A673 (cell line): ENCODE measurements around the gene ARPP19. TPM values are rescaled to one million over a fixed set of nuclear protein-coding genes. Genes with fewer than 3 reads are reported as not detected.

Experiments
- BruUV-seq: library from RNA; stranded (reverse); fragments of 400-500 nt; replicated peaks from 2 replicates; lab custom pipeline; 2021; lab: Mats Ljungman, UMichigan
- CTCF ChIA-PET: fragments of 300-600 bp; sonication (Branson Sonifier 250); formaldehyde crosslinking; loops from one replicate; lab custom pipeline; 2022; ENCODE audit warnings: antibody characterized with exemption; lab: Charles Lee
- POLR2A ChIA-PET: fragments of 300-600 bp; sonication (Branson Sonifier 250); formaldehyde crosslinking; loops from one replicate; lab custom pipeline; 2022; ENCODE audit warnings: antibody characterized with exemption; ENCODE audit not compliant: low non-redundant PET; lab: Charles Lee
- DNase-seq: peaks from one replicate; pipeline ENCODE4 v3.0.0-alpha.2; 2015; ENCODE audit warnings: low spot score
- H3K27ac ChIP-seq: fragments of 200-600 bp; sonication (generic); 2 replicates; pipeline ENCODE4 v1.5.1; 2016; ENCODE audit warnings: mixed run types, low read depth, mild to moderate bottlenecking, mixed read lengths, antibody characterized with exemption, low read length; ENCODE audit not compliant: poor library complexity, severe bottlenecking
- H3K27me3 ChIP-seq: fragments of 200-600 bp; sonication (generic); replicated peaks from 2 replicates; pipeline ENCODE4 v1.6.1; 2017; ENCODE audit warnings: mixed run types, low read depth, mild to moderate bottlenecking, mixed read lengths, antibody characterized with exemption, low read length; ENCODE audit not compliant: insufficient read depth, poor library complexity
- H3K36me3 ChIP-seq: fragments of 200-600 bp; sonication (generic); 2 replicates; pipeline ENCODE4 v1.6.1; 2016; ENCODE audit warnings: mixed run types, mild to moderate bottlenecking, mixed read lengths, antibody characterized with exemption, low read length; ENCODE audit not compliant: insufficient read depth, poor library complexity, severe bottlenecking
- H3K4me1 ChIP-seq: fragments of 200-600 bp; sonication (generic); 2 replicates; pipeline ENCODE4 v1.6.1; 2017; ENCODE audit warnings: mixed run types, mild to moderate bottlenecking, mixed read lengths, antibody characterized with exemption, low read length; ENCODE audit not compliant: insufficient read depth, poor library complexity, severe bottlenecking
- H3K4me3 ChIP-seq: fragments of 200-600 bp; sonication (generic); 2 replicates; pipeline ENCODE4 v1.5.1; 2016; ENCODE audit warnings: low read depth, mixed run types, mild to moderate bottlenecking, mixed read lengths, low read length; ENCODE audit not compliant: poor library complexity, severe bottlenecking
- H3K9me3 ChIP-seq: fragments of 200-600 bp; sonication (generic); 2 replicates; pipeline ENCODE4 v1.6.1; 2016; ENCODE audit warnings: mixed run types, low read depth, mild to moderate bottlenecking, mixed read lengths, antibody characterized with exemption, low read length; ENCODE audit not compliant: poor library complexity, severe bottlenecking
- CTCF ChIP-seq: fragments of 300-800, 200-600 bp; sonication (generic); conservative IDR thresholded peaks from 2 replicates; pipeline ENCODE4 v1.5.1; 2017; ENCODE audit warnings: low read depth, mild to moderate bottlenecking, antibody characterized with exemption, low read length, moderate library complexity, mixed read lengths
- EZH2 ChIP-seq: fragments of 200-600 bp; sonication (generic); IDR thresholded peaks from 2 replicates; pipeline ENCODE4 v1.6.1; 2017; ENCODE audit warnings: borderline replicate concordance, low read depth, mild to moderate bottlenecking, mixed read lengths, antibody characterized with exemption, low read length; ENCODE audit not compliant: poor library complexity, severe bottlenecking
- intact Hi-C: fragments of 100-400 bp; cut with micrococcal nuclease; formaldehyde crosslinking; loops from one replicate; pipeline ENCODE4 v1.10.0; 2022; ENCODE audit not compliant: unreplicated experiment
- total RNA-seq: library from RNA; stranded (reverse); gene quantifications from 2 replicates; pipeline ENCODE4 v1.2.3, GENCODE V29; 2021

The ARPP19 gene
- total RNA-seq, 1 experiment from 2014 or later: 186 TPM

GRCh38 chr15:52529940-52530339, 38.9 kb downstream of the ARPP19 start:
- H3K27me3 ChIP-seq: peaks cover 33% of the 10 kb centered on the region
- DNase-seq: no peak
- intact Hi-C loops: loop anchor here (5.0 kb wide), 2 partner anchors 198 to 202 kb away; no protein-coding TSS in a partner anchor
- H3K36me3 ChIP-seq: no peaks in the 10 kb centered on the region
- POLR2A ChIA-PET: no interaction called here
- H3K4me3 ChIP-seq: no peak overlapping the region
- H3K9me3 ChIP-seq: no peaks in the 10 kb centered on the region
- CTCF ChIA-PET: no interaction called here
- peaks cover 4% of the 10 kb centered on the region for H3K4me1 ChIP-seq
- TF ChIP-seq EZH2 (no peak), CTCF (no peak)
- no peak overlapping the region for H3K27ac ChIP-seq
- BruUV-seq: no TSS peak

GRCh38 chr15:52529341-52529924, 39.4 kb downstream of the ARPP19 start:
- peaks cover 4% of the 10 kb centered on the region for H3K4me1 ChIP-seq
- ChIA-PET CTCF (no interaction called here), POLR2A (no interaction called here)
- DNase-seq: no peak
- BruUV-seq: no TSS peak
- H3K27ac ChIP-seq: no peak overlapping the region
- intact Hi-C loops: loop anchor here (5.0 kb wide), 1 partner anchor 197 kb away; no protein-coding TSS in a partner anchor
- H3K36me3 ChIP-seq: no peaks in the 10 kb centered on the region
- TF ChIP-seq EZH2 (no peak), CTCF (no peak)
- H3K9me3 ChIP-seq: no peaks in the 10 kb centered on the region
- H3K27me3 ChIP-seq: peaks cover 33% of the 10 kb centered on the region
- peak overlapping the region; percentile 67 for H3K4me3 ChIP-seq

- Histone ChIP-seq H3K27ac (no peak within 1 kb of the TSS), H3K4me3 (peak within 1 kb of the TSS; percentile 67), H3K9me3 (no peaks in the 10 kb centered on the region), H3K36me3 (no peaks in the 10 kb centered on the region), H3K27me3 (peaks cover 33% of the 10 kb centered on the region), H3K4me1 (peaks cover 4% of the 10 kb centered on the region)
- peak; percentile 74 for DNase-seq
- no peak; the same call in 1 of the 2 replicates for TF ChIP-seq CTCF
- no peak for TF ChIP-seq EZH2
- POLR2A ChIA-PET: no interaction called here
- intact Hi-C loops: loop anchor here (5.0 kb wide), 1 partner anchor 196 kb away; no protein-coding TSS in a partner anchor
- CTCF ChIA-PET: interaction anchor here (0.6 kb wide), 1 partner anchor 145 kb away, joined by 3 read pairs; no protein-coding TSS in a partner anchor
- BruUV-seq: no TSS peak
Measured at GRCh38 chr15:52528564-52529340, 40.1 kb downstream of the ARPP19 start, which contains the start of gene MYO5A. TSS of gene MYO5A (minus strand) at chr15:52528880. CDS start at chr15:52528806, 74 bp downstream.
